ENCODE results near the gene RGS2.

Gene RGS2

GRCh38 chr1:192832492-192832891 lies 23.7 kb downstream of the RGS2 start:
- DNase-seq: no peak

GRCh38 chr1:192835116-192835515 lies 26.3 kb downstream of the RGS2 start:
- no peak for DNase-seq

GRCh38 chr1:192839162-192840066 lies 30.6 kb downstream of the RGS2 start:
- no peak for DNase-seq

GRCh38 chr1:192844360-192844759 lies 35.5 kb downstream of the RGS2 start:
- DNase-seq: no peak

- no peak for DNase-seq
Observed at GRCh38 chr1:192846950-192847349, 38.1 kb downstream of the RGS2 start.

GRCh38 chr1:192849011-192849410 lies 40.2 kb downstream of the RGS2 start:
- no peak for DNase-seq

- DNase-seq: no peak
Observed at GRCh38 chr1:192849442-192849841, 40.6 kb downstream of the RGS2 start.

GRCh38 chr1:192852001-192852947 lies 43.4 kb downstream of the RGS2 start:
- no peak for DNase-seq

- DNase-seq: no peak
Observed at GRCh38 chr1:192858456-192858855, 49.6 kb downstream of the RGS2 start.

- no peak for DNase-seq
Observed at GRCh38 chr1:192859808-192860207, 51.0 kb downstream of the RGS2 start.

- DNase-seq: no peak
Observed at GRCh38 chr1:192860478-192861185, 51.8 kb downstream of the RGS2 start.

GRCh38 chr1:192861860-192862259 lies 53.0 kb downstream of the RGS2 start:
- DNase-seq: no peak

Data from amniotic stem cell (primary cell).